ENCODE data around the gene RTN4R.

Gene RTN4R

DNA sequence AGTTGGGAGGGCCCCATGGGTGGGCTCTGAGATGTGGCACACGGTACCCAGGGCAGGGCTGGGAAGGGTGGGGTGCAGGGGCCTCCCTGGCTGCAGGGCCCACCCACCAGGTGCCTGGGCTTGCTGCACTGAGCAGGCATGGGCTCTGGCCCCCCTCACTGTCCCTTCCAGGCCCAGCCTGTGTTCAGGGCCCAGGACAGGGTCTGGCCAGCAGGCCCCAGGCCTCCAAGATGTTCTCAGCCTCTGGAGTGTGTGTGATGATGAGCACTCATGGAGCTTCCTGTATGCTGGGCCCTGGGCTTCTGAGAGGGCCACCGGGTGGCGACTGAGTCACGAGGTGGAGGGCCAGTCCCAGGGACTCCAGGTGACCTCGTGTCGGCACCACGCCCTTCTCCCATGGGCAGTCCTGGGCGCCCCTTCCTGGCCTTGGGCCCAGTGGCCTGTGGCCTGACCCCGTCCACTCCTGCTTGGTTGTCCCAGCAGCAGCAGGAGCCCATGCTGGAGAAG, 61.4 kb downstream of the RTN4R start:
- peak overlapping the region; percentile 39 for H3K4me3 ChIP-seq (replicated peaks; ENCODE audit: low read depth, low read length)
- no peak for DNase-seq (ENCODE audit: extremely low read depth, low read depth)
- TF ChIP-seq, protein P1, sequence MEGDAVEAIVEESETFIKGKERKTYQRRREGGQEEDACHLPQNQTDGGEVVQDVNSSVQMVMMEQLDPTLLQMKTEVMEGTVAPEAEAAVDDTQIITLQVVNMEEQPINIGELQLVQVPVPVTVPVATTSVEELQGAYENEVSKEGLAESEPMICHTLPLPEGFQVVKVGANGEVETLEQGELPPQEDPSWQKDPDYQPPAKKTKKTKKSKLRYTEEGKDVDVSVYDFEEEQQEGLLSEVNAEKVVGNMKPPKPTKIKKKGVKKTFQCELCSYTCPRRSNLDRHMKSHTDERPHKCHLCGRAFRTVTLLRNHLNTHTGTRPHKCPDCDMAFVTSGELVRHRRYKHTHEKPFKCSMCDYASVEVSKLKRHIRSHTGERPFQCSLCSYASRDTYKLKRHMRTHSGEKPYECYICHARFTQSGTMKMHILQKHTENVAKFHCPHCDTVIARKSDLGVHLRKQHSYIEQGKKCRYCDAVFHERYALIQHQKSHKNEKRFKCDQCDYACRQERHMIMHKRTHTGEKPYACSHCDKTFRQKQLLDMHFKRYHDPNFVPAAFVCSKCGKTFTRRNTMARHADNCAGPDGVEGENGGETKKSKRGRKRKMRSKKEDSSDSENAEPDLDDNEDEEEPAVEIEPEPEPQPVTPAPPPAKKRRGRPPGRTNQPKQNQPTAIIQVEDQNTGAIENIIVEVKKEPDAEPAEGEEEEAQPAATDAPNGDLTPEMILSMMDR (IDR thresholded peaks at IDR 0.05; ENCODE audit: low read depth, low read length, missing control alignments), result no peak

DNA sequence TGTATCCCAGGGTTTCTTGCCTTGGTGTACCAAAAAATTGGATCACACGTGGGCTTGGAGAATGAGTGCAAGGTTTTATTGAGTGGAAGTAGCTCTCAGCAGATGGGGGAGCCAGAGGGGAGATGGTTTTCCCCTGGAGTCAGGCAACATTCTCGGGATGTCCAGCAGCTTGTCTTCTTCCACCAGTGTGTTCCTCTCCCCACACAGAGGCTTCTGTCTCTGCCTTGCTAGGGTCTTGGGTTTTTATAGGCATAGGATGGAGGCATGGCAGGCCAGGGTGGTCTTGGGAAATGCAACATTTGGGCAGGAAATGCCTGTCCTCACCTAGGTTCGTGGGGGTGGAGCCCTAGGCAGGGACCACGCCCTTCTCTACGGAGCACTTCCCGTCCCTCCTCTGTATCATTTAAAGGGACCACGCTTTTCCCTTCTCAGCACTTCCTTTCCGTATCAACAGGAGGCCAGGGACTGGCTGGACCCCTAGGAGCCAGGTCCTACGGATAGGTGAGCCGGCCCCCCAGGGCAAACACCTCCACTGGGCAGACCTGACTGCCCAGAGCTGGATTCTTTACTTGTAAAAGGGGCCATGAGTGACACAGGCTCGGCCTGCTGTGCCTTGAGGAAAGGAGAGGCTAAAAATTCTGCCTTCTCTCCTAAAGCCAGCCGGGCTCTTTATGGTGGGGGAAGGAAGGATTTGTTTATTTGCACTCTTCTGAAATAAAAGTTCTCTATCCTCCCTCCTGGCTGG, 62.0 kb downstream of the RTN4R start:
- peak; percentile 62 for DNase-seq (ENCODE audit: extremely low read depth, low read depth)
- TF ChIP-seq, protein P1 (IDR thresholded peaks at IDR 0.05; ENCODE audit: low read depth, low read length, missing control alignments), result no peak
- H3K4me3 ChIP-seq (replicated peaks; ENCODE audit: low read depth, low read length), result peak overlapping the region; percentile 39

DNA sequence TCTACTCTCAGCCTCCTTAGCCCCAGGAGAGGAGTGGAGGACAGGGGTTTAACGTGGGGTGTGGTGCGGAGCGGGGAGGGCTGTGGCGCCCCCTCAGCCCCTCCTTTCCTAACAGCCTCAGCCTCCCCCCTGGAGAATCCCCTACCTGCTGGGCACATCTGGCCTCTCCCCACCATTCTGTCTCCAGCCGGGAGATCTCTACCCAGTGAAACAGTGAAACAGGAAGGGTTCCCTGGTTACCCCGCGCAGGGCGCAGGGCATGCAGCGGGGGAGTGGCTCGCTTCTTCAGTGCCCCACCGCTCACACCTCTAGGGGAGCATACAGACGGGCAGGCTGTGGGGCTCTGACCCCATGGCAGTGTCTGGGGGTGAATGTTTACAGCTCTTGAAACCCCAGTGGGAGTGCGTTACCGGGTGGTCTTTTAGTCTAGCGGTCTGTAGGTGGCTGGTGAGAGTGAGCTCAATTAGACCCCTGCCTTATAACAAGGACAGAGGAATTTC, 62.6 kb downstream of the RTN4R start:
- H3K4me3 ChIP-seq (replicated peaks; ENCODE audit: low read depth, low read length), result no peak overlapping the region
- TF ChIP-seq, protein P1 (IDR thresholded peaks at IDR 0.05; ENCODE audit: low read depth, low read length, missing control alignments), result no peak
- no peak for DNase-seq (ENCODE audit: extremely low read depth, low read depth)

DNA sequence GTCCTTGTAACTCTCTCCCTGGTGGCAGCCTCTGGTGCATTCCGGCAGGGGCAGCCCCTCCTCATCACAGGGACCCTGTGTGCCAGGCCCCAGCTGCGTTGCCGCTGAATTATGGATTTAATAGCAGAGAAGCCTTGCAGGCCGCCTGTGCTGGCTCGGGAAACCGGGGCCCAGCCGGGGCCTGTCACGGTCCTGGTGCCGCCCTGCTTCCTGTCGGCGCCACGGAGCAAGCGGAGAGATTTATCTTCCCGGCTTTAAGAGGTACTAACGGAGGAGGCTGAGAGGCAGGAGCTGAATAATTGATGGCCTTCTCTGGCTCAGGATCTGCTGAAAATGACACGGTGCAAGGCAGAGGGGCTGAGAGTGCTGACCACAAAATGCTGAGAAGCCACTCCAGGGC, 63.3 kb downstream of the RTN4R start:
- H3K4me3 ChIP-seq (replicated peaks; ENCODE audit: low read depth, low read length), result no peak overlapping the region
- DNase-seq (ENCODE audit: extremely low read depth, low read depth), result no peak
- TF ChIP-seq, protein P1 (IDR thresholded peaks at IDR 0.05; ENCODE audit: low read depth, low read length, missing control alignments), result no peak

DNA sequence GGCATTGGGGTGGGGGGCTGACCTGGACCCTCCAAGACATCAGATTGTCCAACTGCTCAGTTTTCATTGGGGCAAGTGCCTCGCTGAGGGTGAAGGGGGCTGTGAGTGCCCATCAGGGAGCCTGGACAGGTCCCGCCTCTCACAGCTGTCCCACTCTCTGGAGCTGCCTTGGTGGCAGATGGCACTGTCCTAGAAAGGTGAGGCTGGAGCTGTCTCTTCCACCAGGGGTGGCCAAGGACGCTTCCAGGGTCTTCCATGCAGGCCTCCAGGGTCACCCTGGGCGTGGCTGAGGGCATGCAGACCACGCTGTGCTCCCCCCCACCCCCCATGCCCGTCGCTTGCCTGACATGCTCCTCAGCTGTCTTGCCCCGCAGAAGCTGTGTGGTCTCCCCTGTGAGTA, 63.8 kb downstream of the RTN4R start:
- TF ChIP-seq, protein P1 (IDR thresholded peaks at IDR 0.05; ENCODE audit: low read depth, low read length, missing control alignments), result no peak
- DNase-seq (ENCODE audit: extremely low read depth, low read depth), result no peak
- H3K4me3 ChIP-seq (replicated peaks; ENCODE audit: low read depth, low read length), result no peak overlapping the region

DNA sequence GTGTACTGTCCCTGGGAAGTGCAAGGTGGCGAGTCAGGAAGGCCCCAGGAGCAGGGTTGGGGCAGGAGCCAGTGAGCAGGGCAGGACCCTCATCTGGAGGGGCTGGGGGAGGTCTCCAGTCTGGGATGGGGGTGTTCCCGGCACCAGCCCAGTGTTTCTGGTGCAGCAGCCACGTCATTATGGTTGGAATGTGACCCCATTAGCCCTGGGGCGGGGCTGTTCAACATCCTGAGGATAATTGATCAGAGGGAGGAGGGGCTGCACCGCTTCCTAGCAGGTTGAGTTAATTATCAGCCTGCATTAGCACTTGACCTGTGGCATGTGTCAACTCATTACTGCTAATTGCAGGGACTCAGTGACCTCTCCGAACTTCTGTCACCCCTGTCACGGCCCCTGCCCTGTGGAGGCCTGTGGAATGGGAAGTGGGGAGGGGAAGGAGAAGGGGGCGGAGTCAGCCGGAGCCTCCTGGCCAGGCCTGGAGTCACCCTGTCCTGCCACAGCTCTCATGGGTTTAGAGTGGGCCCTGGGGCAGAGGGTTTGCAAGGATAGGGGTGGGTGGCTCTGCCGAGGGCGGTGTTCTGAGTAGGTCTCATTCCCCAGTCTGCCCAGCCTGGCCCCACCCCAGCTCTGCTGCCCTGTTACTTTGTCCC, 64.4 kb downstream of the RTN4R start:
- TF ChIP-seq, protein P1 (IDR thresholded peaks at IDR 0.05; ENCODE audit: low read depth, low read length, missing control alignments), result no peak
- peak; percentile 29 for DNase-seq (ENCODE audit: extremely low read depth, low read depth)
- H3K4me3 ChIP-seq (replicated peaks; ENCODE audit: low read depth, low read length), result no peak overlapping the region
